Upper lobe of left lung (tissue), 6 donors: ENCODE measurements around the gene FAM53B. TPM values are rescaled to one million over a fixed set of nuclear protein-coding genes. Genes with fewer than 3 reads are reported as not detected.

ENCODE experiments used
- ATAC-seq, 2 donors: fragments of 200-7000 bp; cut with Tn5 transposase; one replicate each; pipeline ENCODE4 v1.9.1; 2022; ENCODE audit warnings: mild to moderate bottlenecking in 2 of 2, moderate library complexity in 2 of 2; ENCODE audit not compliant: low FRiP score in 2 of 2
- DNase-seq, 2 donors: peaks; one replicate each; pipeline ENCODE4 v3.0.0-alpha.2; 2019 to 2020
- H3K27ac ChIP-seq, 4 donors: fragments of 200-600 bp; sonication (generic); one replicate each; pipeline ENCODE4 v1.5.1; 2016 to 2019
- H3K27me3 ChIP-seq, 4 donors: fragments of 200-600 bp; sonication (generic); one replicate each; pipeline ENCODE4 v1.5.1; 2017 to 2019
- H3K36me3 ChIP-seq, 4 donors: fragments of 200-600 bp; sonication (generic); one replicate each; pipeline ENCODE4 v1.5.1; 2016 to 2019
- H3K4me1 ChIP-seq, 4 donors: fragments of 200-600 bp; sonication (generic); one replicate each; pipeline ENCODE4 v1.5.1; 2018 to 2019
- H3K4me3 ChIP-seq, 4 donors: fragments of 200-600 bp; sonication (generic); one replicate each; pipeline ENCODE4 v1.5.1; 2017 to 2019; ENCODE audit warnings: mild to moderate bottlenecking in 2 of 4, moderate library complexity in 1 of 4
- H3K9me3 ChIP-seq, 4 donors: fragments of 200-600 bp; sonication (generic); one replicate each; pipeline ENCODE4 v1.5.1; 2018 to 2019
- EP300 ChIP-seq, 4 donors: sonication (generic); formaldehyde crosslinking; IDR thresholded peaks; one replicate each; pipeline ENCODE4 v1.5.1; 2017; ENCODE audit warnings: antibody characterized with exemption in 4 of 4, control low read depth in 2 of 4
- POLR2A ChIP-seq, 4 donors: fragments of 450-650 bp; IDR thresholded peaks; one replicate each; pipeline ENCODE4 v1.5.1; 2016 to 2017; ENCODE audit warnings: antibody characterized with exemption in 4 of 4, mild to moderate bottlenecking in 2 of 4
- POLR2AphosphoS5 ChIP-seq, 2 donors: sonication (generic); formaldehyde crosslinking; IDR thresholded peaks; one replicate each; pipeline ENCODE4 v1.5.1; 2017; ENCODE audit warnings: antibody characterized with exemption in 2 of 2
- WGBS, 2 donors: methylation state at CpG; one replicate each; pipeline ENCODE4 v1.1.5; 2017 to 2018; 5-methylcytosine and 5-hydroxymethylcytosine counted together
- total RNA-seq, 6 donors: library from RNA; depleted of rRNA in 4 of 6; stranded (reverse); fragments of >200 nt in 4 of 6; gene quantifications; one replicate each; pipeline versions ENCODE4 v1.1.0 to v1.2.1, GENCODE V29; 2016 to 2021
- TF ChIP-seq, protein P1 (sequence below), 6 experiments: fragments of 450-650 bp in 4 of 6; fragments of 200-600 bp in 2 of 6; sonication (generic) in 2 of 6; IDR thresholded peaks; one replicate each; pipeline ENCODE4 v1.5.1; 2016 to 2019; ENCODE audit warnings: antibody characterized with exemption in 6 of 6
- donor health status: DM: no; HTN: no; CAD: no; lungs with moderate emphysema.
- donor health status: DM: no; HTN: yes; CAD: no; lungs with severe emphysema.

FAM53B gene
- total RNA-seq, 6 donors from 2014 or later = 35.8 to 62.5 (median 47.8) TPM

DNA sequence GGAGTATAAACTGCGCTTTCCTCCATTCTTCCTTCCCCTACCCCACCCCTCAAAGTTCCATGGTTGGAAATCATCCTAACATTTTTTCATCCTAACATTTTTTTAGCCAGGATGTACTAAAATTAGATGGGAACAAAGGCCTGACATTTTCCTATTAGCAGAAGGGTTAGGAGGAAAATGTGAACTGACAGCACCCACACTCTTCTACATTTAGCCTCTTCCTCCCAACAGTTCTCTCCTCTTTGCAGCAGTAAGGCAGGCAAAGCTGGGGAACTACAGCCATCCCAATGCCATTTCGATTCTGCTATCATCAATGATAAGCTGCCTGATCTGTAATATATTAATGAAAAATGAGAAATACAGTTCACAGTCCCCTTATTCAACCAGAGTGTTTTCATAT is 11.4 kb upstream of the FAM53B start:
- peaks cover 0 to 10% (median 3%) of the 10 kb centered on the region in 4 donors for H3K4me1 ChIP-seq
- H3K27me3 ChIP-seq = no peaks in the 10 kb centered on the region
- H3K36me3 ChIP-seq = peaks cover 0 to 32% (median 3%) of the 10 kb centered on the region in 4 donors
- TF ChIP-seq POLR2AphosphoS5 (IDR thresholded peaks at IDR 0.05) (no peak), EP300 (IDR thresholded peaks at IDR 0.05) (no peak), POLR2A (IDR thresholded peaks at IDR 0.05) (no peak)
- TF ChIP-seq, protein P1, sequence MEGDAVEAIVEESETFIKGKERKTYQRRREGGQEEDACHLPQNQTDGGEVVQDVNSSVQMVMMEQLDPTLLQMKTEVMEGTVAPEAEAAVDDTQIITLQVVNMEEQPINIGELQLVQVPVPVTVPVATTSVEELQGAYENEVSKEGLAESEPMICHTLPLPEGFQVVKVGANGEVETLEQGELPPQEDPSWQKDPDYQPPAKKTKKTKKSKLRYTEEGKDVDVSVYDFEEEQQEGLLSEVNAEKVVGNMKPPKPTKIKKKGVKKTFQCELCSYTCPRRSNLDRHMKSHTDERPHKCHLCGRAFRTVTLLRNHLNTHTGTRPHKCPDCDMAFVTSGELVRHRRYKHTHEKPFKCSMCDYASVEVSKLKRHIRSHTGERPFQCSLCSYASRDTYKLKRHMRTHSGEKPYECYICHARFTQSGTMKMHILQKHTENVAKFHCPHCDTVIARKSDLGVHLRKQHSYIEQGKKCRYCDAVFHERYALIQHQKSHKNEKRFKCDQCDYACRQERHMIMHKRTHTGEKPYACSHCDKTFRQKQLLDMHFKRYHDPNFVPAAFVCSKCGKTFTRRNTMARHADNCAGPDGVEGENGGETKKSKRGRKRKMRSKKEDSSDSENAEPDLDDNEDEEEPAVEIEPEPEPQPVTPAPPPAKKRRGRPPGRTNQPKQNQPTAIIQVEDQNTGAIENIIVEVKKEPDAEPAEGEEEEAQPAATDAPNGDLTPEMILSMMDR (IDR thresholded peaks at IDR 0.05) = no peak
- WGBS, 2 donors = 51 to 66% methylated on average over 2 of the region's 2 CpGs
- DNase-seq = no peak
- ATAC-seq = no peak
- H3K27ac ChIP-seq = peak overlapping the region in 1 of 4 donors; percentile 48
- H3K4me3 ChIP-seq = no peak overlapping the region
- no peaks in the 10 kb centered on the region for H3K9me3 ChIP-seq

DNA sequence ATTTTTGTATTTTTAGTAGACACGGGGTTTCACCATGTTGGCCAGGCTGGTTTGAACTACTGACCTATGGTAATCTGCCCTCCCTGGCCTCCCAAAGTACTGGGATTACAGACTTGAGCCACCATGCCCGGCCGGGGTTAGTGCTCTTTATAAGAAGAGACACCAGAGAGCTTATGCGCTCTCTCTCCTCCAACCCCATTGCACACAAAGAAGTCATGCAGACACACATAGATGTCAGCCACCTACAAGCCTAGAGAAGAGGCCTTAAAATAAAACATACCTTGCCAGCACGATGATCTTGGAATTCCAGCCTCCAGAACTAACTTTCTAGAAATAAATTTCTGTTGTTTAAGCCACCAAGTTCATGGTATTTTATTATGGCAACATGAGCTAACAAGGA is 10.0 kb upstream of the FAM53B start:
- TF ChIP-seq, protein P1 (IDR thresholded peaks at IDR 0.05) = no peak
- TF ChIP-seq POLR2AphosphoS5 (IDR thresholded peaks at IDR 0.05) (no peak), EP300 (IDR thresholded peaks at IDR 0.05) (no peak), POLR2A (IDR thresholded peaks at IDR 0.05) (no peak)
- H3K36me3 ChIP-seq = peaks cover 0 to 20% (median 1%) of the 10 kb centered on the region in 4 donors
- 94 to 99% methylated on average over 5 of the region's 5 CpGs for WGBS, 2 donors
- H3K9me3 ChIP-seq = no peaks in the 10 kb centered on the region
- ATAC-seq (no peak), DNase-seq (no peak)
- H3K27me3 ChIP-seq = no peaks in the 10 kb centered on the region
- no peak overlapping the region for H3K27ac ChIP-seq
- H3K4me3 ChIP-seq = no peak overlapping the region
- peaks cover 0 to 10% (median 3%) of the 10 kb centered on the region in 4 donors for H3K4me1 ChIP-seq

DNA sequence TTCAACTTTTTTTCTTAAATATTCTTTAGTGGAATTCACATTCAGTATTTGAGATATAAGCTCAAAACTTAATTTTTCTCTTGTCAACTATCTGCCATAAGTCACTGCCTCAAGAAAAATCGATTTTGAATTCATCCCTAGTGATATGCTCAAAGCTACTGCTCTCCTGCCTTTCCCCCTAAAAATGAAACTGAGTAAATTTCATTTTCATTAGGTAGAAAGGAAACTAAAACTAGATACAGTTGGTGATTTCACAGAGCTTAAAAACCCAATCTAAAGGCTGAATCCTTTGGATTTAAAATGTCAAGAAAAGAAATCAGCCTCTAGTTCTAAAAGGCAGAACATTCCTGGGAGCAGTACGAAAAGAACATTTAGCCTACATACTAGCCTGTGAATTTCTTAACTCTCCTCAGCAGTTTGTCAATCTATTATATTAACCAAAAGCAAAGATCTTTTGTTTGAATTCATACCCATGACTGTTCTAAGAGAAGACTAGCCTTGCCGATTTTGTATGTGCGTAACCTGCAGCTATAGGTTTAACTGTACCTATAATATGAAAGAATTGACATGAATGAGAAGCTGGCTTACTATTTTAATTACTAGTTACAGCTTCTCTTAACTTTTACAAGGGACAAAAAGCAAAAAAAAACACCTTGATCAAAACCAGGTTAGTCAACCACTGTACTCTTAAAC is 4.9 kb upstream of the FAM53B start:
- WGBS, 2 donors = 78 to 79% methylated on average over 4 of the region's 4 CpGs
- Histone ChIP-seq H3K4me1 (peaks cover 8 to 14% (median 10%) of the 10 kb centered on the region in 4 donors), H3K36me3 (peaks cover 0 to 11% (median 0%) of the 10 kb centered on the region in 4 donors), H3K9me3 (no peaks in the 10 kb centered on the region), H3K27ac (no peak overlapping the region), H3K27me3 (no peaks in the 10 kb centered on the region), H3K4me3 (no peak overlapping the region)
- TF ChIP-seq, protein P1 (IDR thresholded peaks at IDR 0.05) = no peak
- TF ChIP-seq POLR2A (IDR thresholded peaks at IDR 0.05) (no peak), POLR2AphosphoS5 (IDR thresholded peaks at IDR 0.05) (no peak)
- no peak for DNase-seq
- no peak for ATAC-seq

DNA sequence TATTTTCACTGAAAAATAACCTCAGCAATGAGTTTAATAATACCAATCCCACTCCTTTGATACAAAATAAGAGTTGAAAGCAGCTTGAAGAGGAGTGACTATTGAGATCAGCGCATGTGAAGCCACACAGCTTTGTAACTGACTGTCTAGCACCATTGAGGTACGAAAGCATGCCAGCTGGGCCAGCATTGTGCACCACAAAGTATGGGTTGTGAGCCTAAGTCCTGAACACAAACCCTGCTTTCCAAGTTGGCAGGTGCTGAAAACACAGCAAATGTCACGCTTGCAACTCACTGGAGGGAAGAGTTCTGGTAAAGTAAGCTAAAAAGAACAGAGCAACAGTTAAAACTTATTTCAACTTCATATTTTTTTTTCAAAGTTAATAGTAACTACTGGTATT is 4.0 kb upstream of the FAM53B start:
- no peak for TF ChIP-seq POLR2A (IDR thresholded peaks at IDR 0.05)
- no peak for TF ChIP-seq EP300 (IDR thresholded peaks at IDR 0.05)
- TF ChIP-seq, protein P1 (IDR thresholded peaks at IDR 0.05) = no peak
- TF ChIP-seq POLR2AphosphoS5 (IDR thresholded peaks at IDR 0.05) = no peak
- 94 to 98% methylated on average over 3 of the region's 3 CpGs for WGBS, 2 donors
- Histone ChIP-seq H3K4me1 (peaks cover 8 to 14% (median 10%) of the 10 kb centered on the region in 4 donors), H3K27ac (no peak overlapping the region), H3K9me3 (no peaks in the 10 kb centered on the region), H3K4me3 (no peak overlapping the region), H3K36me3 (peaks cover 0 to 10% (median 0%) of the 10 kb centered on the region in 4 donors), H3K27me3 (no peaks in the 10 kb centered on the region)
- DNase-seq (no peak), ATAC-seq (no peak)

DNA sequence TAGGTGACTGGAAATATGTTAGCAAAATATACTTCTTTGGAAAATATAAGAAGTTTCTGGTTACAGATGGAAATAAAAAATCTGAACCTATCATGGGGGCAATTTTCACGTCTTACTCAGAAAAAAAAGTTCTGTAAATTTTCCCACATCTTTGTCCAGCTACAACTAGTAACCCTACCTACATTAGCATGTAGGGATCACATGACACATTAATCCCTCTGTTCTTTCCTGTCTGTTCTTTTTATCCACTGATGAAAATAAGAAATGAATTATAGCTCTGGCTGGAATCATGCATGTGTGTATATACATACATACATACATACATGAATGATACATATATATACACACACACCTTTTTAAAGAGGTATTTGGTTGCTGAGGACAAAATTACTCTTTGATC is 3.6 kb upstream of the FAM53B start:
- H3K4me3 ChIP-seq = no peak overlapping the region
- no peak for TF ChIP-seq POLR2A (IDR thresholded peaks at IDR 0.05)
- TF ChIP-seq, protein P1 (IDR thresholded peaks at IDR 0.05) = no peak
- no peak for DNase-seq
- H3K27me3 ChIP-seq = no peaks in the 10 kb centered on the region
- no peaks in the 10 kb centered on the region for H3K9me3 ChIP-seq
- ATAC-seq = no peak
- H3K27ac ChIP-seq = no peak overlapping the region
- 94 to 96% methylated on average over 1 of the region's 1 CpG for WGBS, 2 donors
- peaks cover 8 to 16% (median 11%) of the 10 kb centered on the region in 4 donors for H3K4me1 ChIP-seq
- H3K36me3 ChIP-seq = peaks cover 0 to 10% (median 0%) of the 10 kb centered on the region in 4 donors
